Uterus (tissue), 2 donors: ENCODE results near the gene SP2.

ENCODE experiments used
- CTCF ChIP-seq, 4 experiments: fragments of 200-600 bp in 2 of 4; fragments of 450-650 bp in 2 of 4; sonication (generic) in 2 of 4; IDR thresholded peaks; one replicate each; pipeline ENCODE4 v1.5.1; 2016 to 2019; ENCODE audit warnings: antibody characterized with exemption in 4 of 4, mild to moderate bottlenecking in 2 of 4, moderate library complexity in 1 of 4
- POLR2A ChIP-seq, 2 donors: fragments of 450-650 bp; IDR thresholded peaks; one replicate each; pipeline ENCODE4 v1.6.1; 2016; ENCODE audit warnings: antibody characterized with exemption in 2 of 2, mild to moderate bottlenecking in 1 of 2, moderate library complexity in 1 of 2

GRCh38 chr17:47871048-47871447, 25.0 kb upstream of the SP2 start:
- TF ChIP-seq POLR2A (IDR thresholded peaks at IDR 0.05) (no peak), CTCF (IDR thresholded peaks at IDR 0.05) (no peak)
